ENCODE data around the gene GALNT18.

The GALNT18 gene

GRCh38 chr11:11231763-11232162 is 390.0 kb downstream of the GALNT18 start:
- no peak for DNase-seq (ENCODE audit: low read depth)

GRCh38 chr11:11230802-11231562 is 390.8 kb downstream of the GALNT18 start:
- DNase-seq (ENCODE audit: low read depth) = no peak

GRCh38 chr11:11230087-11230486 is 391.7 kb downstream of the GALNT18 start:
- DNase-seq (ENCODE audit: low read depth) = no peak

- DNase-seq (ENCODE audit: low read depth) = no peak
Observed at GRCh38 chr11:11229647-11230046, 392.2 kb downstream of the GALNT18 start.

- DNase-seq (ENCODE audit: low read depth) = no peak
Observed at GRCh38 chr11:11227296-11228085, 394.3 kb downstream of the GALNT18 start.
